Mucosa of descending colon (tissue), 3 donors: ENCODE data around the gene ANKRD13D. TPM values are rescaled to one million over a fixed set of nuclear protein-coding genes. Genes with fewer than 3 reads are reported as not detected.
A peak's percentile ranks its signal among the peaks of the same experiment; 100 is the strongest.

Source experiments
- ATAC-seq: fragments of 200-7000 bp; cut with Tn5 transposase; one replicate; pipeline ENCODE4 v1.9.1; 2020; ENCODE audit warnings: mild to moderate bottlenecking, moderate library complexity
- DNase-seq, 3 donors: peaks; one replicate each; pipeline ENCODE4 v3.0.0-alpha.2; 2020
- H3K36me3 ChIP-seq: fragments of 200-600 bp; one replicate; pipeline ENCODE4 v1.8.0; 2021; ENCODE audit warnings: low read depth, mild to moderate bottlenecking
- H3K4me1 ChIP-seq: fragments of 200-600 bp; one replicate; pipeline ENCODE4 v1.8.0; 2021; ENCODE audit warnings: low read depth, mild to moderate bottlenecking
- H3K4me3 ChIP-seq: fragments of 200-600 bp; one replicate; pipeline ENCODE4 v1.8.0; 2021; ENCODE audit warnings: mild to moderate bottlenecking
- H3K9me3 ChIP-seq: fragments of 200-600 bp; one replicate; pipeline ENCODE4 v1.8.0; 2021; ENCODE audit warnings: mild to moderate bottlenecking
- CTCF ChIP-seq: fragments of 200-600 bp; IDR thresholded peaks from one replicate; pipeline ENCODE4 v1.8.0; 2022; ENCODE audit warnings: antibody characterized with exemption, mild to moderate bottlenecking
- intact Hi-C, 2 donors: fragments of 100-400 bp; cut with DNase I in 1 of 2; cut with micrococcal nuclease in 1 of 2; formaldehyde crosslinking; loops; one replicate each; pipeline versions ENCODE4 v1.11.0 to v1.11.1; 2022; cut with DNase I, micrococcal nuclease
- total RNA-seq, 3 donors: library from RNA; stranded (reverse); fragmentation: NEBNext Ultra II Directional in 2 of 3; extraction: Animal tissue kit (Norgen Biotek cat#: 25700) in 2 of 3; gene quantifications; one replicate each; pipeline versions ENCODE4 v1.2.1 to v1.2.4, GENCODE V29; 2021 to 2023
- donor health status: DM: no; HTN: no; CAD: no; lungs with moderate emphysema.
- donor health status: DM: no; HTN: no; CAD: no.
- donor health status: DM: no; HTN: yes; CAD: no.

ANKRD13D gene
- total RNA-seq, 3 donors from 2014 or later, result 20.0 to 46.3 (median 26.7) TPM

GRCh38 chr11:67252831-67253239 is 36.3 kb upstream of the ANKRD13D start:
- Histone ChIP-seq H3K4me3 (no peak overlapping the region), H3K9me3 (no peaks in the 10 kb centered on the region), H3K36me3 (peaks cover 29% of the 10 kb centered on the region), H3K4me1 (peaks cover 12% of the 10 kb centered on the region)
- DNase-seq, result no peak
- peak; percentile 69 for ATAC-seq
- intact Hi-C loops, result no loop called here
- no peak for TF ChIP-seq CTCF

GRCh38 chr11:67253872-67254624 is 35.1 kb upstream of the ANKRD13D start:
- peak; percentile 44 for ATAC-seq

GRCh38 chr11:67254798-67255197 is 34.3 kb upstream of the ANKRD13D start:
- Histone ChIP-seq H3K36me3 (peaks cover 29% of the 10 kb centered on the region), H3K4me3 (no peak overlapping the region), H3K4me1 (peaks cover 12% of the 10 kb centered on the region), H3K9me3 (no peaks in the 10 kb centered on the region)
- no peak for DNase-seq
- ATAC-seq, result no peak
- no peak for TF ChIP-seq CTCF
- intact Hi-C loops, result no loop called here

More at GRCh38 chr11:67253872-67254624, 35.1 kb upstream of the ANKRD13D start:
- peaks cover 29% of the 10 kb centered on the region for H3K36me3 ChIP-seq
- peak in 1 of 3 donors; percentile 62 for DNase-seq
- intact Hi-C loops, result no loop called here
- no peaks in the 10 kb centered on the region for H3K9me3 ChIP-seq
- TF ChIP-seq CTCF, result no peak
- H3K4me3 ChIP-seq, result no peak overlapping the region
- peaks cover 12% of the 10 kb centered on the region for H3K4me1 ChIP-seq

GRCh38 chr11:67255353-67255752 is 33.8 kb upstream of the ANKRD13D start:
- TF ChIP-seq CTCF, result no peak
- Histone ChIP-seq H3K4me3 (no peak overlapping the region), H3K36me3 (peaks cover 24% of the 10 kb centered on the region), H3K4me1 (peaks cover 12% of the 10 kb centered on the region), H3K9me3 (no peaks in the 10 kb centered on the region)
- DNase-seq (peak in 1 of 3 donors; percentile 4), ATAC-seq (no peak)
- intact Hi-C loops, result no loop called here

- intact Hi-C loops, result no loop called here
- ATAC-seq, result no peak
Measured at GRCh38 chr11:67255864-67256263, 33.2 kb upstream of the ANKRD13D start.

More at GRCh38 chr11:67255864-67256263, 33.2 kb upstream of the ANKRD13D start:
- no peak for TF ChIP-seq CTCF
- no peak for DNase-seq
- Histone ChIP-seq H3K9me3 (no peaks in the 10 kb centered on the region), H3K4me3 (no peak overlapping the region), H3K36me3 (peaks cover 19% of the 10 kb centered on the region), H3K4me1 (peaks cover 13% of the 10 kb centered on the region)
